ENCODE results near the gene TPBGL.
A peak's percentile ranks its signal among the peaks of the same experiment; 100 is the strongest.

DNA sequence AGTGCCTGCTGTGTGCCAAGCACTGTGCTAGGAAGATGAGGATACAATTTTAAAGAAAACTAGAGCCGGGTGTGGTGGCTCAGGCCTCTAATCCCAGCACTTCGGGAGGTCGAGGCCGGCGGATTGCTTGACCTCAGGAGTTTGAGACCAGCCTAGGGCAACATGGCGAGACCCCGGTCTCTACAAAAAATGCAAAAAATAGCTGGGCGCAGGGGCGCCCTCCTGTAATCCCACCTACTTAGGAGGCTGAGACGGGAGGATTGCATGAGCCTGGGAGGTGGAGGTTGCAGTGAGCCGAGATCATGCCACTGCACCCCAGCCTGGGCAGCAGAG, 8.3 kb downstream of the TPBGL start:
- TF ChIP-seq, protein P1, sequence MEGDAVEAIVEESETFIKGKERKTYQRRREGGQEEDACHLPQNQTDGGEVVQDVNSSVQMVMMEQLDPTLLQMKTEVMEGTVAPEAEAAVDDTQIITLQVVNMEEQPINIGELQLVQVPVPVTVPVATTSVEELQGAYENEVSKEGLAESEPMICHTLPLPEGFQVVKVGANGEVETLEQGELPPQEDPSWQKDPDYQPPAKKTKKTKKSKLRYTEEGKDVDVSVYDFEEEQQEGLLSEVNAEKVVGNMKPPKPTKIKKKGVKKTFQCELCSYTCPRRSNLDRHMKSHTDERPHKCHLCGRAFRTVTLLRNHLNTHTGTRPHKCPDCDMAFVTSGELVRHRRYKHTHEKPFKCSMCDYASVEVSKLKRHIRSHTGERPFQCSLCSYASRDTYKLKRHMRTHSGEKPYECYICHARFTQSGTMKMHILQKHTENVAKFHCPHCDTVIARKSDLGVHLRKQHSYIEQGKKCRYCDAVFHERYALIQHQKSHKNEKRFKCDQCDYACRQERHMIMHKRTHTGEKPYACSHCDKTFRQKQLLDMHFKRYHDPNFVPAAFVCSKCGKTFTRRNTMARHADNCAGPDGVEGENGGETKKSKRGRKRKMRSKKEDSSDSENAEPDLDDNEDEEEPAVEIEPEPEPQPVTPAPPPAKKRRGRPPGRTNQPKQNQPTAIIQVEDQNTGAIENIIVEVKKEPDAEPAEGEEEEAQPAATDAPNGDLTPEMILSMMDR (IDR thresholded peaks at IDR 0.05) = peak; percentile 87
- TF ChIP-seq ZFX (IDR thresholded peaks at IDR 0.05; ENCODE audit: borderline replicate concordance) = no peak
